OCI-LY7 (cell line): Measurements from ENCODE around the gene CD164.

ENCODE experiments used
- EZH2phosphoT487 ChIP-seq: fragments of 200-600 bp; sonication (generic); IDR thresholded peaks from 2 replicates; pipeline ENCODE4 v1.6.1; 2018; ENCODE audit warnings: low read depth, borderline replicate concordance, mild to moderate bottlenecking, mixed run types, antibody characterized with exemption, low read length, moderate library complexity, mixed read lengths
- TF ChIP-seq, protein P1 (sequence below): fragments of 200-600 bp; sonication (generic); conservative IDR thresholded peaks from 2 replicates; pipeline ENCODE4 v1.5.1; 2014; ENCODE audit warnings: mild to moderate bottlenecking, antibody characterized with exemption, low read length, moderate library complexity, mixed read lengths

DNA sequence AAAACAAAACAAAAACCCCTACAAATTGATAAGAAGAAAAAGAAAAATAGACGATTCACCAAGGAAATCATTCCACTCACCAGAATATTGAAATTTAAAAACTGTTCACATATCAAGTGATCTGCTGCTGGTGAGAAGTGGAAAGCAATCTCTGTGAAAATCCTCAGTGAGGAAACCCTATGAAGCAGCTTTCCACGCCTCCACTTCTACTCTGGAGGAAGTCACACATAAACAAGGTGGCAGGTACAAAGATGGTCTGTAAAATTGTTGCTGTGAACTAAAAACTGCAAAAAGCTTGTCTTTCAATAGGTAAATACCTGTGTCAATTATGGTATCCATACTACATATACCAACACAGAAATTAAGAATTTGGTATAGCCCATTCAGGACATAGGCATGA lies 18.5 kb downstream of the CD164 start:
- TF ChIP-seq, protein P1, sequence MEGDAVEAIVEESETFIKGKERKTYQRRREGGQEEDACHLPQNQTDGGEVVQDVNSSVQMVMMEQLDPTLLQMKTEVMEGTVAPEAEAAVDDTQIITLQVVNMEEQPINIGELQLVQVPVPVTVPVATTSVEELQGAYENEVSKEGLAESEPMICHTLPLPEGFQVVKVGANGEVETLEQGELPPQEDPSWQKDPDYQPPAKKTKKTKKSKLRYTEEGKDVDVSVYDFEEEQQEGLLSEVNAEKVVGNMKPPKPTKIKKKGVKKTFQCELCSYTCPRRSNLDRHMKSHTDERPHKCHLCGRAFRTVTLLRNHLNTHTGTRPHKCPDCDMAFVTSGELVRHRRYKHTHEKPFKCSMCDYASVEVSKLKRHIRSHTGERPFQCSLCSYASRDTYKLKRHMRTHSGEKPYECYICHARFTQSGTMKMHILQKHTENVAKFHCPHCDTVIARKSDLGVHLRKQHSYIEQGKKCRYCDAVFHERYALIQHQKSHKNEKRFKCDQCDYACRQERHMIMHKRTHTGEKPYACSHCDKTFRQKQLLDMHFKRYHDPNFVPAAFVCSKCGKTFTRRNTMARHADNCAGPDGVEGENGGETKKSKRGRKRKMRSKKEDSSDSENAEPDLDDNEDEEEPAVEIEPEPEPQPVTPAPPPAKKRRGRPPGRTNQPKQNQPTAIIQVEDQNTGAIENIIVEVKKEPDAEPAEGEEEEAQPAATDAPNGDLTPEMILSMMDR, result no peak
- TF ChIP-seq EZH2phosphoT487, result no peak
